Measurements from ENCODE around the gene RAB43.
A peak's percentile ranks its signal among the peaks of the same experiment; 100 is the strongest.
"Not testable (repeated sequence)": the region's sequence is repeated elsewhere in the genome, so short reads cannot be mapped to it uniquely, and the experiment has no call there.

Gene RAB43

DNA sequence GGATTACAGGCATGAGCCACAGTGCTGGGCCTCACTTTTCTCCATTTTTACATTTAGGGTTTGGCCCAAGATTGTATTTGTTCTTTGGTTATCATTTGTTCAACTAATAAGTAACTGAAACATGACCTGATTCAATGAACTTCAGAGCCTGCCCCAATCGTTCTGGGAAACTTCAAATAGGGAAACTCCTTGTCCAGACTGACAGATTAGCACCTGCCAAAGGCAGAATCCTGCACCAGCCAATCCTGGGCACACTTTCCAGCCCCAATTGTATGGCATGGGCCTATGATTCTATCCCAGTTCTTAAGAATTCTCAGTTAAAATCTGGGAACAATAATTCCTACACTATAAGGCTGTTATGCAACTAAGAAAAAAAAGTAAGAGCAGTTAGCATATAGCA, 18.3 kb upstream of the RAB43 start:
- FAIRE-seq, result no peak

DNA sequence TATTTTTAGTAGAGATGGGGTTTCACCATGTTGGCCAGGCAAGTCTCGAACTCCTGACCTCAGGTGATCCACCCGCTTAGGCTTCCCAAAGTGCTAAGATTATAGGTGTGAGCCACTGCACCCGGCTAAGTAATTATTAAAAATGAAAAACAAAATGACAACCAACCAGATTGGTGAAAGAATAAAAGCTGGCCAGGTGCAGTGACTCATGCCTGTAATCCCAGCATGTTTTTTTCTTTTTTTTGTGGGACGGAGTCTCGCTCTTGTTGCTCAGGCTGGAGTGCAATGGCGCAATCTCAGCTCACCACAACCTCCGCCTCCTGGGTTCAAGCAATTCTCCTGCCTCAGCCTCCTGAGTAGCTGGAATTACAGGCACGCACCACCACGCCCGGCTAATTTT, 14.7 kb upstream of the RAB43 start:
- FAIRE-seq; DNase-seq (ENCODE audit: insufficient read length, low spot score): not testable (repeated sequence)

More for the DNA sequence above, 18.3 kb upstream of the RAB43 start:
- no peak for DNase-seq (ENCODE audit: insufficient read length, low spot score)
- no peak for TF ChIP-seq TAF1 (IDR thresholded peaks at IDR 0.05; ENCODE audit: low read depth, low read length)
- no peak for TF ChIP-seq POU2F2 (IDR thresholded peaks at IDR 0.05; ENCODE audit: low read depth, low read length)
- TF ChIP-seq POLR2AphosphoS5 (IDR thresholded peaks at IDR 0.05; ENCODE audit: low read depth, low read length), result no peak
- no peak for TF ChIP-seq SPI1 (IDR thresholded peaks at IDR 0.05; ENCODE audit: low read depth, low read length)
- TF ChIP-seq POLR2A (IDR thresholded peaks at IDR 0.05; ENCODE audit: low read depth, low read length), result no peak
- TF ChIP-seq PAX5 (IDR thresholded peaks at IDR 0.05; ENCODE audit: insufficient read depth, low read length, severe bottlenecking), result no peak

DNA sequence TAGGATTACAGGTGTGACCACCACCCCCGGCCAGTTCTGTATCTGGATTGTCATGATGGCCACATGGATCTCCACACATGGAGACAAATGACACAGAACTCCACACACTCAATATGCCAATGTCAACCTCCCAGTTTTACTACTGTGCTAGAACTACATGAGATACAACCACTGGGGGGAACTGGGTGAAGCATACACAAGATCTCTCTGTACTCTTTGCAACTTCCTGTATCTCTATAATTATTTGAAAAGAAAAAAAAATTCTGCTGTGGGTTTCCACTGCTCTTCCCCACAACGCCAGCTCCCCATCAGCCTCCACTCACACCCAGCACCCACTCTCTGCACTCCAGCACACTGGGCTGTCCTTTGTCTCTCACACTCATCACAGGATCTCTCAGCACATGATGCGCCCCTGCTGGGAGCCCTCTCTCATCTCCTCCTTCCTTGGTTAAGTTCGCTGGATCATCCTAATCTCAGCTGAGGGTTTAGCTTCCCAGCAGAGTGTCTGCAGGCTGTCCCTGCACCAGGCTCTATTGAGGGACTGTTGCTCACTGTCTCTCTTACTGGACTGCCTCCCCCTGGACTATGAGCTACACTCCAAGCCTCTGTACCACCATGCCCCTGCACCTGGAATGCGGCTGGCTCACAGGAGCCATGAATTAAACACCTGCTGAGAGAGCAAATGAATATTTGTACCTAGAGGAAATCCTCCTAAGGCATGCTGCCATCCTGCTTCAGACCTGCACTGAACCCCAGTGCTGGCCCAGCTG, 10.7 kb upstream of the RAB43 start:
- no peak for DNase-seq (ENCODE audit: insufficient read length, low spot score)
- no peak for FAIRE-seq
- TF ChIP-seq POLR2AphosphoS5 (IDR thresholded peaks at IDR 0.05; ENCODE audit: low read depth, low read length) (no peak), PAX5 (IDR thresholded peaks at IDR 0.05; ENCODE audit: insufficient read depth, low read length, severe bottlenecking) (no peak), POU2F2 (IDR thresholded peaks at IDR 0.05; ENCODE audit: low read depth, low read length) (no peak), SPI1 (IDR thresholded peaks at IDR 0.05; ENCODE audit: low read depth, low read length) (no peak), TAF1 (IDR thresholded peaks at IDR 0.05; ENCODE audit: low read depth, low read length) (no peak), POLR2A (IDR thresholded peaks at IDR 0.05; ENCODE audit: low read depth, low read length) (no peak)

DNA sequence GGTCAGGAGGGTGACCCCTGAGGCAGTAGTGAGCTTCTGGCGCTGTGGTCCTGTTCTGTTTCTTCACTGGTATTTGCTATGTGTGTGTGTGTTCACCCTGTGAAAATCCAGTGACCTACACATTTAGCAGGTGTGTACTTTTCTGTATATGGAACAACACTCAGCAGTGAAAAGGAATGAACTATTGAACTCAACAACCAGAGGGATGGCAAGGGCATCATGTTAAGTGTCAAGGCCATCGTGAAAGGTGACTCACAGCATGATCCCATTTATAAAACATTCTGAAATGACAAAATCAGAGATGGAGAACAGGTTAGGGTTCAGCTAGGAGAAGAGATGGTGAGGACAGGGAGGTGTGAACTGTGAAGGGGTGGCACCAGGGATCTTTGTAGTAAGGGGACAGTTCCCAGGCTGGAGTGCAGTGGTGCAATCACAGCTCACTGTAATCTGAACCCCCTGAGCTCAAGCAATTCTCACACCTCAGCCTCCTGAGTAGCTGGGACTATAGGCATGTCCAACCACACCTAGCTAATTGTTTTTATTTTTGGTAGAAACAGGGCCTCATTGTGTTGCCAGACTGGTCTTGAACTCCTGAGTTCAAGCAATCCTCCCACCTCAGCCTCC, 10.0 kb upstream of the RAB43 start:
- FAIRE-seq (no peak), DNase-seq (ENCODE audit: insufficient read length, low spot score) (no peak)
- TF ChIP-seq SPI1 (IDR thresholded peaks at IDR 0.05; ENCODE audit: low read depth, low read length) (no peak), POLR2AphosphoS5 (IDR thresholded peaks at IDR 0.05; ENCODE audit: low read depth, low read length) (no peak), POLR2A (IDR thresholded peaks at IDR 0.05; ENCODE audit: low read depth, low read length) (no peak), TAF1 (IDR thresholded peaks at IDR 0.05; ENCODE audit: low read depth, low read length) (no peak), PAX5 (IDR thresholded peaks at IDR 0.05; ENCODE audit: insufficient read depth, low read length, severe bottlenecking) (no peak), POU2F2 (IDR thresholded peaks at IDR 0.05; ENCODE audit: low read depth, low read length) (no peak)

DNA sequence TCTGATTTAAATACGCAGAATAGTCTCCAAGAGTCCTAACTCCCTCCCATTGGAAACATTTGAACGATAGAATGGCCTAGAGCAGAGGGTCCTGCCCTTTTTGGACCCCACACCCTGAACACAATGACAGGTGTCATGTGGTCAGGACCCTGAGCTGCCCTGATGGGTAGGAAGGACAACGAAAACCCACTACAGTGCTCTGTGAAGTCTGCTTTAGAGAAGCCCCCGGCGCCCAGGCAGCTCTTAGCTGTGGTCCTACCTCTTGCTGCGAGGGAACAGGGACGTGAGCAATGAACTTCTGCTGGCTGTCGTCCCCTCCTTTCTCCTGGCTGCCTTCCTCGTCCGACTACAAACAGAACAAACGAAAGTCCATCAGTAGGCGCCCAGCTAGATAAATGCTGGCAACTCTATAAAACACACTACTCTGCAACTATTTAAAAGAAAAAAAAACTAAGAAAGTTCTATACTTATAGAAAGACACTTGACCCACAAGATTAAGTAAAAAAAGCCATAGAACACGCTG, 8.7 kb upstream of the RAB43 start:
- TF ChIP-seq POLR2A (IDR thresholded peaks at IDR 0.05; ENCODE audit: low read depth, low read length) (no peak), SPI1 (IDR thresholded peaks at IDR 0.05; ENCODE audit: low read depth, low read length) (no peak), POLR2AphosphoS5 (IDR thresholded peaks at IDR 0.05; ENCODE audit: low read depth, low read length) (no peak), PAX5 (IDR thresholded peaks at IDR 0.05; ENCODE audit: insufficient read depth, low read length, severe bottlenecking) (no peak)
- no peak for DNase-seq (ENCODE audit: insufficient read length, low spot score)

DNA sequence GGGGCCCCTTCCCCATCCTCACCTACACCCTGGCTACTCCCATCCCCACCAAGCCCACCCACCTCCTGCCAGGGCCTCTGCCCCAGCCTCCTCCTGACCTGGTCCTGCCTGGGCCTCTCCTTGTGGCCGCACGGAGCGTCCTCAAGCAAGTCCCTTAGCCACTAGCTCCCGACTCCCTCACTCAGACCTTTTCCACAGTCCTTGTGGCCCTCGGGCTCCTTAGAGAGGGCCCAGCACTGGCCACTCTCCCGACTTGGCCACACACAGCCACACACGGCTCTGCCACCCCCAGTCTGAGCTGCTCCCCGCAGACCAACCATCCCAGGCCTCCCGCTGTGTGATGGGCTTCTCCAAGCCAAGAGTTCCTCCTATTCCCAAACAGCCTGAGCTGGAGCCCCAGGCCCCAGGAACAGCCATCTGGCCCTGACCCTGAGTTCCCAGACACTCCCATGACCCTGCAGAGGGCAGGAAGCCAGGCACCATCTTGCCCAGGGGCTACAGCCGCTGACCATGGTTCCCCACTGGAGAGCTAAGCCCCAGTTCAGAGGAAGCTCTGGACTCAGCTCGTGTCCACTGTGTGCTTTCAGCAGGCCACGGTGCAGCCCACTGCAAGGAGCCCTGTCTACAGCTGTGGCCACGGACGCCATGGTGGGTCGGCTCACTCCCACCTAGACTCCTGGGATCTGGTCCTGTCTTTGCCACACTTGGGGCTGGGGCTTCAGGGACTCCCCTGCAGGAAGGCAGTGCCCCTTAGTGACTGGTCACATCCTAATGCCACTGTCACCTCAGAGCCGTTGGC, 7.0 kb upstream of the RAB43 start:
- no peak for DNase-seq (ENCODE audit: insufficient read length, low spot score)
- TF ChIP-seq POLR2A (IDR thresholded peaks at IDR 0.05; ENCODE audit: low read depth, low read length), result no peak
- TF ChIP-seq SPI1 (IDR thresholded peaks at IDR 0.05; ENCODE audit: low read depth, low read length), result no peak
- no peak for TF ChIP-seq POU2F2 (IDR thresholded peaks at IDR 0.05; ENCODE audit: low read depth, low read length)
- no peak for TF ChIP-seq POLR2AphosphoS5 (IDR thresholded peaks at IDR 0.05; ENCODE audit: low read depth, low read length)
- no peak for TF ChIP-seq TAF1 (IDR thresholded peaks at IDR 0.05; ENCODE audit: low read depth, low read length)
- no peak for TF ChIP-seq PAX5 (IDR thresholded peaks at IDR 0.05; ENCODE audit: insufficient read depth, low read length, severe bottlenecking)
- FAIRE-seq, result no peak

More for the DNA sequence above, 8.7 kb upstream of the RAB43 start:
- no peak for FAIRE-seq

DNA sequence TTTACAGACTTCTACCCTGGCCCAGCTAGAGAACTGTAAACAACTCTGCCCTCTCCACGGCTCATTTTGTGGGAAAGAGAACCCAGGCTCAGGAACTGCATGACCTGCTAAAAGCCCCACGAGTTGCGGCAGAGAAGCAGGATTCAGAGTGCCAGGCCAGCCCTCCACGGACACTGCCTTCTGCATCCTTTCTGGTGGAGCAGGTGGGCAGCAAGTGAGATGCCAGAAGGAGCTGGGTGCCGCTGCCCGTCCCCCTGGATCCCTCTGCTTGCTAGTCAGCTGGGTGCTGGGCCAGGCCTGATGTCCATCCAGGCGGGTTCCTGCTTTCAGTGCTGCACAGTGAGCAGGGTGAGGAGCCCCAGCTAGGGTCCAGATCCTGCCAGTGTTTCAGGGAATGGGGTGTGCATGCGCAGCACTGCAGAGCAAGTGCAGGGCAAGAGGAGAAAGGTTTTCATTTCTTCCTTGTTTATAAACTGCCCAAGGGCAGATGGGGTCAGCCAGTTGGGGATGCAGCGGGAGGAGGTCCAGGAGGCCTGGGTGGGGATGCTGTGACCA, 5.2 kb upstream of the RAB43 start:
- no peak for TF ChIP-seq SPI1 (IDR thresholded peaks at IDR 0.05; ENCODE audit: low read depth, low read length)
- TF ChIP-seq POLR2A (IDR thresholded peaks at IDR 0.05; ENCODE audit: low read depth, low read length), result no peak
- no peak for TF ChIP-seq POLR2AphosphoS5 (IDR thresholded peaks at IDR 0.05; ENCODE audit: low read depth, low read length)
- TF ChIP-seq POU2F2 (IDR thresholded peaks at IDR 0.05; ENCODE audit: low read depth, low read length), result no peak
- TF ChIP-seq PAX5 (IDR thresholded peaks at IDR 0.05; ENCODE audit: insufficient read depth, low read length, severe bottlenecking), result no peak
- TF ChIP-seq TAF1 (IDR thresholded peaks at IDR 0.05; ENCODE audit: low read depth, low read length), result no peak
- FAIRE-seq (no peak), DNase-seq (ENCODE audit: insufficient read length, low spot score) (no peak)

DNA sequence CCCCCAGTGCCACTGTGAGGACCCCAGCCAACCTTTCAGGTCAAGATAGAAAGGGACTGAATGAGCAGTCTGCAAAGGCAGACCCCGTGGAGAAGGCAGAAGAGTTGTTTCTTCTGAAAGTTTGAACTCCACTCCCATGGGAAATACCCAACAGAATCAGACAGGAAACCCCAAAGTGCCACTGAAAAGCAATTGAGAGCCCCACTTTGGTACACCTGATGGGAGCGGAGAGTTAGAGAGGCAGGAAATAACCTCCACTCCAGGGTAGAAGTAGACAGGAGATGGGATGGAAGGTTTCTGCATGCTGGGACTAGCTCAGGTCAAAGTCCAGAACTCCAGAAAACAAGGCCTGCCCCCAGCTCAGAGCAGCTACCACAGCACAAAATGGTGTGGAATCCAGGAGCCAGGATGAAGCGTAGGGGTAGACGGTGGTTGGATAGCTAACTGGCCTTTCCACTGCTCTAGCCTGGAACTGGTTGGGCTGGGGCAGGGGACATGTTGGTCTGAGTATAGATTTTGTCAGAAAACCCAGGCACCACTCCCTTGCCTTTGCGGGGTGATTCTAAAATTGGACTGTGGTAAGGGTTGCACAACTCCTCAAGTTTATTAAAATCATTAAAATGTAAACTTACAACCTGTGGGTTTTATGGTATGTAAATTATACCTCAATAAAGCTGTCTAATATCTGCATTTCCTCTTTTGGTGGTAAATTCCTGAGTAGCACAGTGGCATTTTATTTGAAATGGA, 1.9 kb upstream of the RAB43 start:
- FAIRE-seq (peak; percentile 76), DNase-seq (ENCODE audit: insufficient read length, low spot score) (no peak)
- TF ChIP-seq TAF1 (IDR thresholded peaks at IDR 0.05; ENCODE audit: low read depth, low read length) (no peak), PAX5 (IDR thresholded peaks at IDR 0.05; ENCODE audit: insufficient read depth, low read length, severe bottlenecking) (no peak), POLR2AphosphoS5 (IDR thresholded peaks at IDR 0.05; ENCODE audit: low read depth, low read length) (no peak), SPI1 (IDR thresholded peaks at IDR 0.05; ENCODE audit: low read depth, low read length) (peak; percentile 60; the same call in 1 of the 2 replicates)
